Lung (tissue), 12 donors: ENCODE results near the gene SMARCA4. TPM values are rescaled to one million over a fixed set of nuclear protein-coding genes. Genes with fewer than 3 reads are reported as not detected.

ENCODE experiments used
- ATAC-seq: fragments of 200-7000 bp; cut with Tn5 transposase; one replicate; pipeline ENCODE4 v1.9.1; 2020; ENCODE audit warnings: moderate number of reproducible peaks; ENCODE audit not compliant: insufficient read depth, low FRiP score
- DNase-seq, 3 donors: peaks; one replicate each; pipeline ENCODE4 v3.0.0-alpha.2; 2013 to 2017
- H3K27ac ChIP-seq, 2 donors: one replicate each; pipeline ENCODE4 v1.5.1; 2013; ENCODE audit warnings: mild to moderate bottlenecking in 2 of 2, moderate library complexity in 2 of 2, control low read depth in 1 of 2, inconsistent platforms in 1 of 2, low read depth in 1 of 2, low read length in 1 of 2
- H3K27me3 ChIP-seq, 3 donors: one replicate each; pipeline ENCODE4 v1.5.1; 2013; ENCODE audit warnings: low read length in 2 of 3; ENCODE audit not compliant: control insufficient read depth in 3 of 3, insufficient read depth in 3 of 3
- H3K36me3 ChIP-seq, 4 donors: one replicate each; pipeline ENCODE4 v1.5.1; 2013; ENCODE audit warnings: low read length in 4 of 4, mild to moderate bottlenecking in 1 of 4, moderate library complexity in 1 of 4; ENCODE audit not compliant: control insufficient read depth in 4 of 4, insufficient read depth in 4 of 4
- H3K4me1 ChIP-seq, 5 donors: one replicate each; pipeline ENCODE4 v1.5.1; 2013; ENCODE audit warnings: low read length in 5 of 5, mild to moderate bottlenecking in 2 of 5, moderate library complexity in 1 of 5; ENCODE audit not compliant: control insufficient read depth in 5 of 5, insufficient read depth in 5 of 5
- H3K4me3 ChIP-seq: one replicate; pipeline ENCODE4 v1.5.1; 2013; ENCODE audit warnings: mild to moderate bottlenecking, control low read depth, moderate library complexity
- H3K9ac ChIP-seq, 2 donors: one replicate each; pipeline ENCODE4 v1.5.1; 2013; ENCODE audit warnings: low read length in 2 of 2, control low read depth in 1 of 2; ENCODE audit not compliant: insufficient read depth in 1 of 2
- H3K9me3 ChIP-seq, 4 donors: one replicate each; pipeline ENCODE4 v1.5.1; 2013; ENCODE audit warnings: low read length in 3 of 4, mild to moderate bottlenecking in 1 of 4, moderate library complexity in 1 of 4; ENCODE audit not compliant: control insufficient read depth in 4 of 4, insufficient read depth in 3 of 4
- CTCF ChIP-seq: IDR thresholded peaks from 2 replicates; pipeline ENCODE4 v1.5.1; 2012; ENCODE audit warnings: mild to moderate bottlenecking; ENCODE audit errors: control extremely low read depth, extremely low read depth
- WGBS, 2 donors: extraction: QIAGEN DNeasy Blood & Tissue Kit; methylation state at CpG; one replicate each; pipeline ENCODE4 v1.1.7; 2013; 5-methylcytosine and 5-hydroxymethylcytosine counted together
- polyA plus RNA-seq, 2 donors: library from polyadenylated mRNA; stranded (reverse); fragments of 200-250 nt; gene quantifications; one replicate each; pipeline ENCODE4 v1.2.1, GENCODE V29; 2013
- total RNA-seq, 2 donors: library from RNA; depleted of rRNA in 1 of 2; stranded (reverse); fragments of >200 nt in 1 of 2; gene quantifications; one replicate each; pipeline ENCODE4 v1.2.1, GENCODE V29; 2014 to 2021
- donor health status: control.
- donor health status: control.
- donor health status: Bipolar disorder and iron deficiency.
- donor health status: healthy.
- donor health status: DM: yes; HTN: yes; CAD: no.

The SMARCA4 gene
- total and polyA plus RNA-seq, 4 donors: 52.3 to 116 (median 91.1) TPM

- 93 to 95% methylated on average over 10 of the region's 10 CpGs for WGBS, 2 donors
- Histone ChIP-seq H3K27ac (no peak overlapping the region), H3K9me3 (no peaks in the 10 kb centered on the region), H3K4me1 (peaks cover 0 to 7% (median 2%) of the 10 kb centered on the region in 5 donors), H3K9ac (no peak overlapping the region), H3K4me3 (no peak overlapping the region), H3K27me3 (no peaks in the 10 kb centered on the region), H3K36me3 (peaks cover 9 to 64% (median 29%) of the 10 kb centered on the region in 4 donors)
- no peak for DNase-seq
- ATAC-seq: no peak
- no peak for TF ChIP-seq CTCF
Observed at GRCh38 chr19:10985502-10985901, 24.7 kb downstream of the SMARCA4 start.

- H3K9me3 ChIP-seq: no peaks in the 10 kb centered on the region
- ATAC-seq: no peak
- H3K4me1 ChIP-seq: no peaks in the 10 kb centered on the region
- no peak overlapping the region for H3K27ac ChIP-seq
- 96% methylated on average over 32 of the region's 32 CpGs for WGBS, 2 donors
- no peak overlapping the region for H3K4me3 ChIP-seq
- no peak for DNase-seq
- H3K9ac ChIP-seq: no peak overlapping the region
- peaks cover 9 to 69% (median 35%) of the 10 kb centered on the region in 4 donors for H3K36me3 ChIP-seq
- TF ChIP-seq CTCF: no peak
- H3K27me3 ChIP-seq: no peaks in the 10 kb centered on the region
Observed at GRCh38 chr19:10986301-10987127, 25.7 kb downstream of the SMARCA4 start.

GRCh38 chr19:10987571-10988297, 26.9 kb downstream of the SMARCA4 start:
- H3K27me3 ChIP-seq: no peaks in the 10 kb centered on the region
- peaks cover 9 to 71% (median 37%) of the 10 kb centered on the region in 4 donors for H3K36me3 ChIP-seq
- DNase-seq: no peak
- no peak for ATAC-seq
- H3K4me1 ChIP-seq: no peaks in the 10 kb centered on the region
- no peaks in the 10 kb centered on the region for H3K9me3 ChIP-seq
- no peak overlapping the region for H3K9ac ChIP-seq
- H3K4me3 ChIP-seq: no peak overlapping the region
- no peak for TF ChIP-seq CTCF
- WGBS, 2 donors: 94 to 97% methylated on average over 32 of the region's 32 CpGs
- no peak overlapping the region for H3K27ac ChIP-seq
